22Rv1 (cell line): ENCODE results near the gene EPN2.
"Not testable (repeated sequence)": the region's sequence is repeated elsewhere in the genome, so short reads cannot be mapped to it uniquely, and the experiment has no call there.

Source experiments
- H3K27ac ChIP-seq: fragments of 450-650 bp; 2 replicates; pipeline ENCODE4 v1.5.1; 2017
- ZFX ChIP-seq: fragments of 450-650 bp; IDR thresholded peaks from 2 replicates; pipeline ENCODE4 v1.6.1; 2017; ENCODE audit warnings: antibody characterized with exemption, borderline replicate concordance
- TF ChIP-seq, protein P1 (sequence below): fragments of 450-650 bp; IDR thresholded peaks from 2 replicates; pipeline ENCODE4 v1.5.1; 2017; ENCODE audit warnings: mild to moderate bottlenecking

Gene EPN2

DNA sequence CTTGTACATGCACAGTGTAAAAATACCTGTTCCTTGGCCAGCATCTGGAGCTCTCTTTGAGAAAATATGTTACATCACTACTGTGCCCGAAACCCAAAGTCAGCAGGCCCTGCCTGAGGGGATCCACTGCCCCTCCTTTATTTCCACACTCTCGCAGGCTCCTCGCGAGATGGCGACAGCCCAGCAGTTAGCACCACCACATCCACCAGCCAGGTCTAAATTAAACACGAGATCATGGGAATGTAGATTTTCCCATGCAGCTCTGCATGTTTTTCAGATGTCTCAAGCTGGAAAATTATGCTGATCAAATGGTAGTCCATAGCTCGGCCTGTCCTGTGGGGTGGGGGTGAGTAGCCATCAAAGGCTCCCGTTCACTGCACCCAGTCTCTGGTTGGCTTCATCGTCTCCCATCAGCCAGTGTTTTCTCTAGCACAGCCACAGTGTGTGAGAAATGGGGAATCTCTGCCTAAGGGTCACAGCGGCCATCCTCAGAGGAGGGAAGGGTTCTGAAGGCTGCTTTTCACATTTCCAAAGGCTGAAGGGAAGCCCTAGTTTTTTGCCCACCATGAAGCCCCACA lies 34.7 kb downstream of the EPN2 start:
- no peak for TF ChIP-seq ZFX
- TF ChIP-seq, protein P1, sequence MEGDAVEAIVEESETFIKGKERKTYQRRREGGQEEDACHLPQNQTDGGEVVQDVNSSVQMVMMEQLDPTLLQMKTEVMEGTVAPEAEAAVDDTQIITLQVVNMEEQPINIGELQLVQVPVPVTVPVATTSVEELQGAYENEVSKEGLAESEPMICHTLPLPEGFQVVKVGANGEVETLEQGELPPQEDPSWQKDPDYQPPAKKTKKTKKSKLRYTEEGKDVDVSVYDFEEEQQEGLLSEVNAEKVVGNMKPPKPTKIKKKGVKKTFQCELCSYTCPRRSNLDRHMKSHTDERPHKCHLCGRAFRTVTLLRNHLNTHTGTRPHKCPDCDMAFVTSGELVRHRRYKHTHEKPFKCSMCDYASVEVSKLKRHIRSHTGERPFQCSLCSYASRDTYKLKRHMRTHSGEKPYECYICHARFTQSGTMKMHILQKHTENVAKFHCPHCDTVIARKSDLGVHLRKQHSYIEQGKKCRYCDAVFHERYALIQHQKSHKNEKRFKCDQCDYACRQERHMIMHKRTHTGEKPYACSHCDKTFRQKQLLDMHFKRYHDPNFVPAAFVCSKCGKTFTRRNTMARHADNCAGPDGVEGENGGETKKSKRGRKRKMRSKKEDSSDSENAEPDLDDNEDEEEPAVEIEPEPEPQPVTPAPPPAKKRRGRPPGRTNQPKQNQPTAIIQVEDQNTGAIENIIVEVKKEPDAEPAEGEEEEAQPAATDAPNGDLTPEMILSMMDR: no peak
- no peak overlapping the region for H3K27ac ChIP-seq

DNA sequence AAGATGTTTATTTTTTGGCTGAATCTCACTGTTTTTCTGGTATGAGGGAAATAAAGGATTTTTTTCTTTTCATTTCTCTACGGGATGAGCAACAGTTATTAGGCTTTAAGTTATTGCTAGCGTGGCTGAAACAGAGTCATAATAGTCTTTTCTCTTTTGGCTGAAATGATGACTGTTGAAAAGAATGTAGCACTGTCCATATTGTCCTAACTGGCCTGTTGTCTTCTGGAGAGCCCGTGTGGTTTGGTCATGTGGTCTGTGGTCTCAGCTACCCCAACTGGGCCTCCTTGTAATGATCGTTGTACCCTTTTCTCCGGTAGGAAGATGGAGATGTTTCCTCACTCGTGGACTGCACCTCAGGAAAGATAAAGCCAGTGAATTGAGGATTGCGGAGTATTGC lies 36.6 kb downstream of the EPN2 start:
- no peak overlapping the region for H3K27ac ChIP-seq
- TF ChIP-seq, protein P1: no peak
- no peak for TF ChIP-seq ZFX

DNA sequence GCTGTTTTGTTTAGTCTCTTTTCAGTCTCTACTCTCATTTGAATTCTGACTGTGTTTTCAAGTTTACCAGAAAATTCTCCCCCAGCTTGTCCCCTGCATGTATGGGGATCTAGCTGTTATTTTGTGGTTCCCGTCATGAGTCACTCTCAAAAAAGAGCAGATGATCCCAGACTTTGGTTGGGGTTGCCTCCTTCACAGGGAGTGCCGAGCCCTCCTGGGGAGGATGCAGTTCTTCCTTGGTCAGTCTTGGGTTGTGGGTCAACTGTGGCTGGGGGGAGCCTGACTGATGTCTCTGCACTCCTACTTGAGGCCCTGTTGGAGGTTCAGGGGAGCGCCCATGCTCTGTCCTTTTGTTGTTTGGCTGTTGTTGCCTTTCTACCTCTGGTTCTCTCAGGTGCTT lies 37.7 kb downstream of the EPN2 start:
- TF ChIP-seq, protein P1: no peak
- TF ChIP-seq ZFX: no peak
- H3K27ac ChIP-seq: no peak overlapping the region

DNA sequence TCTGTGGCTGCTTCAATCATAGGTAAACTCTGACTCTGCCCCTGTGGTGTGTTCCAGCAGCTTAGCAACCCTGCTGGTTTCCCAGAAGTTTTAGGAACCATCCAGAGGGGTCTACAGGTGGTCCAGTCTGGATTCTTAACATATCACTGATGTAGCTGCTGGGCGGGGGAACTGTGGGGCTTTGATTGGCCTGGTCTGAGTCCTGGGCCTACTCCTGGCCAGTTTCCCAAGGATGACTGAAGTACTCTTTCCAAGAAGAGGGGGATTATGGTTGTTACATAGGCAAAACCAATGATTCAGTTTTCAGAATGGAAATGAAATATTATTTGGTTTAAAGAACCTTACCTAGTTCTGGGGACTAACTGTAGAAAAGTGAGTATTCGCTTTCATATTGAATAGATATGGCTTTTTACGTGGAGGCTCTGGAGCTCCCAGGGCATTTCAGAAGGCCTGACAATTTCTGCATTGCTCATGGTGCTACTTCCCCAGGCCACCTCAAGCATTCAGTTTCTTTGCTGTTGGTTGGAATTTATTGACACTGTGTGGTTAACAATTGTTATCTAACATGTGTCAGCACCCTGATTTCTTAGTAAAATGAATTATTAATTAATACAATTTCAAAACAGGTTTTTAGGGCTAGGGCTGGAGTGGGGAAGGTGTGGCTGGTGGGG lies 38.4 kb downstream of the EPN2 start:
- H3K27ac ChIP-seq: no peak overlapping the region
- TF ChIP-seq, protein P1: no peak
- no peak for TF ChIP-seq ZFX

DNA sequence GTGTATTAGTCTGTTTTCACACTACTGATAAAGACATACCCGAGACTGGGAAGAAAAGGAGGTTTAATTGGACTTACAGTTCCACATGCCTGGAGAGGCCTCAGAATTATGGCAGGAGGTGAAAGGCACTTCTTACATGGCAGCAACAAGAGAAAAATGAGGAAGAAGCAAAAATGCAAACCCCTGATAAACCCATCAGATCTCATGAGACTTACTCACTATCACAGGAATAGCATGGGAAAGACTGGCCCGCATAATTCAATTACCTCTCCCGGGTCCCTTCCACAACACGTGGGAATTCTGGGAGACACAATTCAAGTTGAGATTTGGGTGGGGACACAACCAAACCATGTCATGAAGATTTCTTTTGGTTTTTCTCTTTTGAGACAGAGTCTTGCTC lies 41.1 kb downstream of the EPN2 start:
- not testable (repeated sequence) for H3K27ac ChIP-seq

- H3K27ac ChIP-seq: no peak overlapping the region
- TF ChIP-seq, protein P1: no peak
- no peak for TF ChIP-seq ZFX
These were observed 41.6 kb downstream of the EPN2 start for GRCh38 chr17:19278729-19279128.

- H3K27ac ChIP-seq: no peak overlapping the region
- TF ChIP-seq, protein P1: no peak
- TF ChIP-seq ZFX: no peak
These were observed 44.0 kb downstream of the EPN2 start for GRCh38 chr17:19281161-19281560.
